Prostate gland (tissue), 2 donors: ENCODE data around the gene DEAF1. TPM values are rescaled to one million over a fixed set of nuclear protein-coding genes. Genes with fewer than 3 reads are reported as not detected.
"Not testable (repeated sequence)": the region's sequence is repeated elsewhere in the genome, so short reads cannot be mapped to it uniquely, and the experiment has no call there.

Source experiments
- DNase-seq: peaks from one replicate; pipeline ENCODE4 v3.0.0-alpha.2; 2019; ENCODE audit warnings: low spot score
- H3K27ac ChIP-seq, 2 donors: fragments of 200-600 bp; sonication (generic); 2 replicates each; pipeline ENCODE4 v1.5.1; 2017 to 2019
- H3K27me3 ChIP-seq: fragments of 200-600 bp; sonication (generic); replicated peaks from 2 replicates; pipeline ENCODE4 v1.5.1; 2019; ENCODE audit not compliant: insufficient read depth
- H3K36me3 ChIP-seq, 2 donors: fragments of 200-600 bp; sonication (generic); 1 replicate in 1 of 2; 2 replicates in 1 of 2; pipeline versions ENCODE4 v1.5.1 to v1.8.1; 2017 to 2019
- H3K4me1 ChIP-seq: fragments of 200-600 bp; sonication (generic); replicated peaks from 2 replicates; pipeline ENCODE4 v1.5.1; 2019
- H3K4me3 ChIP-seq, 2 donors: fragments of 200-600 bp; sonication (generic); 2 replicates each; pipeline ENCODE4 v1.5.1; 2017 to 2019
- H3K9me3 ChIP-seq: fragments of 200-600 bp; sonication (generic); 2 replicates; pipeline ENCODE4 v1.5.1; 2017
- CTCF ChIP-seq, 4 experiments: fragments of 200-600 bp in 2 of 4; fragments of 450-650 bp in 2 of 4; sonication (generic) in 2 of 4; IDR thresholded peaks; 1 replicate in 3 of 4; 2 replicates in 1 of 4; pipeline ENCODE4 v1.5.1; 2016 to 2019; ENCODE audit warnings: antibody characterized with exemption in 4 of 4, mild to moderate bottlenecking in 2 of 4, moderate library complexity in 2 of 4
- POLR2A ChIP-seq: fragments of 450-650 bp; IDR thresholded peaks from one replicate; pipeline ENCODE4 v1.6.1; 2016; ENCODE audit warnings: antibody characterized with exemption, mild to moderate bottlenecking
- POLR2AphosphoS5 ChIP-seq: sonication (generic); formaldehyde crosslinking; IDR thresholded peaks from one replicate; pipeline ENCODE4 v1.6.1; 2017; ENCODE audit warnings: antibody characterized with exemption
- WGBS: methylation state at CpG from one replicate; pipeline ENCODE4 v1.1.5; 2018; 5-methylcytosine and 5-hydroxymethylcytosine counted together
- intact Hi-C: fragments of 100-400 bp; cut with DNase I; formaldehyde crosslinking; loops from one replicate; pipeline ENCODE4 v1.14.2; 2022
- total RNA-seq, 2 donors: library from RNA; depleted of rRNA; stranded (reverse); fragments of >200 nt; gene quantifications; one replicate each; pipeline ENCODE4 v1.1.0, GENCODE V29; 2016

DEAF1 gene
- total RNA-seq, result 100 to 1,000 TPM in 1 of 2 donors, 10 to 100 TPM in 1; 53.5 to 102 TPM

GRCh38 chr11:694563-695287 lies at the start of gene DEAF1:
DEAF1 (minus strand) TSS chr11:695222; CDS start chr11:695047, 175 bp downstream.
- H3K9me3 ChIP-seq, result no peaks in the 10 kb centered on the region
- 4% methylated on average over 91 of the region's 103 CpGs for WGBS
- H3K27me3 ChIP-seq, result no peaks in the 10 kb centered on the region
- H3K4me3 ChIP-seq, result peak within 1 kb of the TSS; percentile 83 to 86
- peak in 1 of 4 experiments; percentile 10 for TF ChIP-seq CTCF (IDR thresholded peaks at IDR 0.05)
- no peak for TF ChIP-seq POLR2A
- no peaks in the 10 kb centered on the region for H3K36me3 ChIP-seq
- H3K27ac ChIP-seq, result peak within 1 kb of the TSS; percentile 99 to 100
- H3K4me1 ChIP-seq, result peaks cover 32% of the 10 kb centered on the region
- intact Hi-C loops, result no loop called here
- peak; percentile 98 for DNase-seq

GRCh38 chr11:742571-743201 lies 47.7 kb upstream of the DEAF1 start:
- Histone ChIP-seq H3K27me3 (no peaks in the 10 kb centered on the region), H3K27ac (no peak overlapping the region), H3K4me1 (no peaks in the 10 kb centered on the region), H3K9me3 (no peaks in the 10 kb centered on the region), H3K36me3 (no peaks in the 10 kb centered on the region), H3K4me3 (no peak overlapping the region)
- 67% methylated on average over 4 of the region's 4 CpGs for WGBS
- intact Hi-C loops, result no loop called here
- DNase-seq, result no peak
- TF ChIP-seq POLR2AphosphoS5, result peak; percentile 79
- no peak for TF ChIP-seq POLR2A

- no peak for DNase-seq
- intact Hi-C loops, result no loop called here
- Histone ChIP-seq H3K27ac (no peak overlapping the region), H3K4me1 (no peaks in the 10 kb centered on the region), H3K9me3 (no peaks in the 10 kb centered on the region), H3K4me3 (no peak overlapping the region), H3K27me3 (no peaks in the 10 kb centered on the region), H3K36me3 (no peaks in the 10 kb centered on the region)
- TF ChIP-seq POLR2AphosphoS5, result no peak
- TF ChIP-seq CTCF (IDR thresholded peaks at IDR 0.05), result no peak
- TF ChIP-seq POLR2A, result no peak
- 82% methylated on average over 3 of the region's 3 CpGs for WGBS
Observed at GRCh38 chr11:742156-742546, 47.1 kb upstream of the DEAF1 start.

GRCh38 chr11:737899-738298 lies 42.9 kb upstream of the DEAF1 start:
- H3K9me3 ChIP-seq, H3K36me3 ChIP-seq, intact Hi-C loops, H3K4me1 ChIP-seq, H3K4me3 ChIP-seq, H3K27ac ChIP-seq, H3K27me3 ChIP-seq, DNase-seq: not testable (repeated sequence)
- 41% methylated on average over 10 of the region's 10 CpGs for WGBS

- no peaks in the 10 kb centered on the region for H3K9me3 ChIP-seq
- H3K4me3 ChIP-seq, result no peak overlapping the region
- WGBS, result 38% methylated on average over 11 of the region's 11 CpGs
- no peak overlapping the region for H3K27ac ChIP-seq
- no peaks in the 10 kb centered on the region for H3K36me3 ChIP-seq
- no peaks in the 10 kb centered on the region for H3K27me3 ChIP-seq
- no peak for TF ChIP-seq CTCF (IDR thresholded peaks at IDR 0.05)
- TF ChIP-seq POLR2A, result no peak
- TF ChIP-seq POLR2AphosphoS5, result no peak
- no peak for DNase-seq
- H3K4me1 ChIP-seq, result no peaks in the 10 kb centered on the region
- intact Hi-C loops, result no loop called here
Observed at GRCh38 chr11:737366-737765, 42.3 kb upstream of the DEAF1 start.

- H3K9me3 ChIP-seq, H3K36me3 ChIP-seq, H3K27ac ChIP-seq, H3K4me3 ChIP-seq, intact Hi-C loops, H3K27me3 ChIP-seq, DNase-seq, H3K4me1 ChIP-seq: not testable (repeated sequence)
- 93% methylated on average over 15 of the region's 26 CpGs for WGBS
Observed at GRCh38 chr11:734541-734940, 39.5 kb upstream of the DEAF1 start.
